SKM-1 (cell line): ENCODE data around the gene TMEM117.
"Not testable (repeated sequence)": the region's sequence is repeated elsewhere in the genome, so short reads cannot be mapped to it uniquely, and the experiment has no call there.

Experiments used
- DNase-seq: peaks from one replicate; lab custom pipeline; 2025; ENCODE audit not compliant: unreplicated experiment; lab: John Stamatoyannopoulos, UW

The TMEM117 gene

DNA sequence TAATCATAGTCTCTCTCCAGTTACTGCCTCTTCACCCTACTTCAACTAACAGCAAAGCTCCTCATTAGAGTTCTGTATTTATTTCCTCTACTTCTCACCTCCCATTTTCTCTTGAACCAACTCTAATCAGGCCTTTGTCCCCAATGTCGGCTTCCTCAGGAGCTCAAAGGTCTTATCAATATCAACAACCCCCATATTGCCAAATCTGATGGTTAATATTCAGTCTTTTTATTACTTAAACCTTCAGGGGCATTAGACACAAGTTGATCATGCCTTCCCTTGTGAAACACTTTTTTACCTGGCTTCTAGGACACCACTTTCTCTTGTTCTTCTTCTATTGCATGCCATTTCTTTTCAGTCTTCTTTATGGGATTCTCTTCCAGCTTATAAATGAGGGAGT is 531.3 kb downstream of the TMEM117 start:
- no peak for DNase-seq

DNA sequence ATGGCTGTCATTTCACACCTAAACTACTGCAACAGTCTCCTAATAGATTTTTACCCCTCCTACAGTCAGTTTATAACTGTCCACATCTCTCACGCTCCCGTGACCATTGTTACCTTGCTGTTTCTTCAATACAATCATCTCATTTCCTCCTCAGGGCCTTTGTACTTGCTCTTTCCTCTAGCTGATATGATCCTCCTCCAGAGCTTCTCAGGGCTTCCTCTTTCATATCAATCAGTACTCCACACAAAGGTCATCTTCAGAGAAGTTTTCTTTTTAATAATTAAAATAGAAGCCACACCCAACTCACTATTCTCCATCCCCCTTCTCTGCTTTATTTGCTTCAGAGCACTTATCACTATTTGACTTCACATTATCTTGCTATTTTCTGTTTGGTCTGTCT is 532.0 kb downstream of the TMEM117 start:
- no peak for DNase-seq

DNA sequence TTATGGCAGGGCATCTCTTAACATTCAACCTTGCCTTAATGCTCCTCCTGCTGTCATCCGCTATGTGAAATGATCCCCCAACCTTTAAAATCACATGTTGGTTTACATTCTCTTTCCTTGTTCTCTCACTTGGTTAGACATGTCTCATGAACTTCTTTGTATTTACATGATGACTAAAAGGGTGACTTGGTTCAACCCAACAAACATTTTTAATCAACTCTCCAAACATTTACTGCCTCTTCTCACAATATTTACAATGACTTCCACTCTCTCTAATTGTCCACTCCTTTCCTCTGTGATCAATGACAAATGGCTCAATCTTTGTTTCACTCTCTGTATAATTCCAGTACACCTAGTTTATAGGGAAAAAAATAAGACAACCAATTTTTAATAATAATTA is 534.1 kb downstream of the TMEM117 start:
- no peak for DNase-seq

DNA sequence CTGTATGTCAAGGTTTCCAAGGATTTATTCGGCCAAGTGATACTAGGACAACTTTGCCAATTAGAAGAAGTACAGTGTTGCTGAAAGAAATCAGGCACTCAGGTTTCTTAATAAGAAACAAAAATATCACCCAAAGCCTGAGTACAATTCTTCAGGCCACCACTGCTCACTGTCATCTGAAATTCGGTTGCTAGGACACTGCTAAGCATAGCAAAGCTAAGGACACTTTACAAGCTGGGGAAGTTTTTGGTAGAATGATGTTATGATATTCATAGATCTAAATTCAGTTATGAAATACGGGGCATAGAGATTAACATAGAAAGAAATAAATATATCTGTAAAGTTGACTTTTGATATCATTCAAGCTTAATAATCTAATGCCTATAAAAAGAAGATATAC is 535.1 kb downstream of the TMEM117 start:
- no peak for DNase-seq

DNA sequence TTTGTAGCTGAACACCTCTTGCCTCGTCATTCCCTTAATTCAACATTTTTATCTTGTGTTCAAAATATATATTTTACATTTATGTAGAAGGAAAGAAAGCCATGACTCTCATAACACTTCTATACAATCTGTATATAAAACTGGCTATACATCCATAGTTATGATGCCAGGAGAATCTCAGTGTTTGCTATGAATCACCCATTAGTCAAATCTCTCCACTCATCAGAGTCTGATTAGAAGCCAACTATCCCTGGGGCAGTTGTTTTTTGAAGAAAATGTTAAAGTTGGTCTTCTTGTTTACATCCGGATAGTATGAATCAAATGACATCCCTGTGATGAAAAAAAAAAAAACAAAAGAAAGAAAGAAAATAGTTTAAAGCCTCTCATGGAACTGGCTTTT is 536.4 kb downstream of the TMEM117 start:
- no peak for DNase-seq

DNA sequence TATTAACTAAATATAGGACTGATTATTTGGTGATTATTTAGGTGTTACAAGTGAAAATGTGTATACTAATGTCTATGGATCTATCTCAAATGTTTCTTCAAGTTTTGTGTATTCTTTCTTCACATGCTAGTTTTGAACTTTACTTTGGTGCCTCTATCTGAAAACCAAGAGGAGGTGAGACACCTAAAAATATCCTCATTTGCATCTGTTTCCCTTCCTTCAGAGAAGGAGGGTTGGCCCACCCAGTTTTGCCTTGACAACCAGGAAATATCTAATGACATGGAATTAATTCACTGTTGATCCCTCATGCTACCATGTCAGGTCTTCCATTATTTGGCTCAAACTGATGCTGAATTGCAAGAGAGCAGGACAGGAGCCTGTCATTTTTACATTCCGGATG is 539.8 kb downstream of the TMEM117 start:
- DNase-seq = no peak

DNA sequence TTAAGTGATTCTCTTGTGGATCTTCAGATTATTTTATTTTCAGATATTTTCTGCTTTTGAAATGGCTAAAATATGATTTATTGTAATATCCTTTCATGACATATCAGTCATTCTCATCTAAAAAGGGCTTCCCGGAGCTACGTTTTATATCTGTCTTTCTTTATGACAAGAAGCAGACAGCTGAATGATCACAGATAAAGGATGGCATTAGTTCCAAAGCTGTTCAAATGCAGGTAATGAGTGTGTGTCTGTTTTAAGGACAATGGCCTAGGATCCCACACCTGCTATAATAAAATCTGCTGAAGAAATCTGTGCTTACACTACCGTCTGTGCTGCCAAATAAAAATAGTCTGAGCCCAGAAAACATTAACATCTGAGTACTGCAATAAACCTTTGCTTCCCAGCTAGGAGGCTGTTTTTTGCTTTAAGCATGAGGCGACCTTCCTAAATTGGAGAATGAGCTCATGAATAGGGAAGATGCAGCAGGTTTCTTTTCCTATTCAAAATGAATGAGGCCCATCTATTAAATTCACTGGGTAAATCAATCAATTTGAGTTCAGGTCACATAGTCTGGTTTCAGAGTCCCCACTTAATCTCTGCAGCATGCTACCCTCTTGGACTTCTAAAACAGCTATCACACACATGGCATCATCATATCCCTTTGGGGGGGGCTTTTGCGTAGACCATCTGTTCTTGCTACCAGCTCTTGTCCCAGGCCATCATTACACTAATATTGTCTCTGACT is 541.7 kb downstream of the TMEM117 start:
- no peak for DNase-seq

DNA sequence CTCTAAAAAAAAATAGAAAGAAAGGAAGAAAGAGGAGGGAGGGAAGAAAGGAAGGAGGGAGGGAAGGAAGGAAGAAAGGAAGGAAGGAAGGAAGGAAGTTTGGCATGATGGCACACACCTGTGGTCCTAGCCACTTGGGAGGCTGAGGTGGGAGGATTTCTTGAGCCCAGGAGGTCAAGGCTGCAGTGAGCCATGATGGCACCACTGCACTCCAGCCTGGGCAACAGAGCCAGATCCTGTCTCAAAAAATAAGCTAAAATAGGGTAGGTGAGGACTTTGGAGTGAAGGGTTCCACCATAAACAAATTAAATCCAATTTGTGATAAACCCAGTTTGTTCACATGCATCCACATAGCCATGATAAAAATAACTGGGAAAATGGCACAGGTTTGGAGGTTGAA is 543.2 kb downstream of the TMEM117 start:
- DNase-seq = not testable (repeated sequence)

DNA sequence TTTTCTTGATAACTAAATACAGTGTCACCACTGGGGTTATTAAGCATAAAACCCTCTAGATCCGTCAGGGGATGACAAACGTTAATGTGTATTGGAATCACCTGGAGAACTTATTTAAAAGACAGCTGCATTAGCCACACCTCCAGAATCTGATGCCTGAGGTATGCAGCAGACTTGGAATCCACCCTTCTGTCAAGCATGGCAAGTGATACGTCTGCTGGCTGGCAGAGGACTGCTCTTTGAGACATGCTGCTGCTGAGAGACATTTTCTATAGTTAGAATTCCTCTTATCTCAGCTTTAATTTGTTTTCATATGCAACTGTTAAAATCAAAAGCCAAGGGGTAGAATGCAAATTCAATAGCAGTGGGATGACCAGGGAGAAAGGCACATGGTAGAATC is 544.0 kb downstream of the TMEM117 start:
- no peak for DNase-seq

DNA sequence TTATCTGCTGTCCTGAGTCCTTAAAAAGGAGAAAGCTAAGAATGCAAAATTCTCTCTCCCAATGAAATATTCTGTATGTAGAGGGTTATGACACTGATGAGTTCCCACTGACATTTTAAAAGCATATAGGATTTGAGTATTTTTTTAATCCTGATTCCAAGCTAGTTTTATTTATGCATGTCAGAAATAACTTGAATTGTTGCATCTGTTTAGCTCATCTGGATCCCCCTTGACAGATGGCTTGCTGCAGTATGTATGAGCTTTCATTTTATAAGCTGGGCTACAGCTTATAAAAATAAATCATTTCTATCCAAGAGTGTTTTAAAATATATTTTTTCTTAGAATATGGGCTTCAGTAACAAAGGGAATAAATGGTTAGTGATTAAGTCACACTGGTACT is 545.0 kb downstream of the TMEM117 start:
- no peak for DNase-seq

DNA sequence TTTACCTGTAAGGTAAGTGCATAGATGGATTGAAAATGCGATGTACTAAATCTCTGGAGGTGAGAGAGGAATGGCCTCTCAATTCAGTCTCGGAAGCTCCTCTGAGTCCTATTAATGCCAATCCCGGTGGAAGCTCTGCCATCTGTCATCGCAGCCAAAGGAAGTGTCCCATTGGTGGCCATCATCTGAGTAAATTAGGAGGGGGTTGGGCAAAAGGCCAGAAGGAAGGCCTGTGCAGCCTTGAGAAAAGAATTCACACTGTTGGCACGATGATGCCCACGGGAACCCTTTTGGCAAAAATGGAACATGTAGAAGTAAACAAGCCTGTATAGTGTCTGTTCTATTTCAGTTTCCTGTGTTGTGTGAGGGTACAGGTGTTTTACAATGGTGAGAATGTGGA is 545.5 kb downstream of the TMEM117 start:
- DNase-seq = no peak

DNA sequence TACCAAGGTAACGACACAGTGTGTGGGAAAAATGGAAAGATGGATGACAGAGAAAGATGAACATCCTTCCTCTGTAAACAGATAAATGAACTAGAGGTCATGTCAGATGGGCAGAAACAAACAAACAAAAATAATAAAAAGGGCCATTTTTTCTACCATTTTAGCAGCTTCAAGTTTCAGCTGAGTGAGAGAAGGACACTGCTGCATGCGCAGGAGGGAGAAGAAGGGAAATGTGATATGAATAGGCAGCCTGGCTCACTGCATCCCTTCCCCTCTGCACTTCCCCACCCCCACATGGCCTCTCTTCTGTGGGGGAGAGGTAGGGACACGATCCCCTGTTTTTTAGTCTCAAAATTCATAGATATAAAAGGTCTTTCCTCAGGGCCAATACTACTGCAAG is 548.3 kb downstream of the TMEM117 start:
- DNase-seq = no peak

DNA sequence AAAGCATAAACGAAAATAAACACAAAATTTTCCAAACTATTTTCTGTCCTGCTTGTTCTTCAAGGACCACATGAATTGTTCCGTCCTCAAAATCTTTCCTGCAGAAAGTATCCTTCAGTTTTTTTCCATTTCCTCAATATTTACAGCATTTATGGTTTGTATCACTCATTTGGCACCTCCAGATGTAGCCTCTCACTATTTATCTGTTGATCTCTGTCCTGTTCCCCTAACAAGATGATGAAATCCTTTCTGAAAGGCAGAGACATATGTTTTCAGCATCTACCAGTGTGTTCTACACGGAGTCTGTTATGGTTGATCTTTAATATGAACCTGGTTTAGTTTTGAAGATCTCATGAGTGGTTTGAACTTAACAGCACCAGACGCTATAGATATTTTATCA is 550.1 kb downstream of the TMEM117 start:
- DNase-seq = no peak

DNA sequence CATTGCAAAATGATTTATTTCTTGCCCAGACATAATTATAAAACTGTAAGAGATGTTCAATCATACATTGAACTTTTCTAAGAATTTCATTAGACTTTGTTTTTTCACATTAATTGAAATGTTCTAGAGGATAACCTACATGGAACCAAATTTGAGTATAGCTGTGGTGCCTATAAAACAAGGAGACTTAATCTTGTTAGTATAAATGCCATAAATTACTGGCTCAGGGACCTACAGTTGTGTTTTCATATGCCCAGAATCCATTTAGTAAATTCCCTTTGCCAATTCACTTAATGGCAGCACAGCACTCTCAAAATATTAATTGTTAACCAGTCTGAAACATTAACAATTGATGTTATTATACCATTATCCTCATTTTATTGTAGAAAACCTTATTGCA is 551.7 kb downstream of the TMEM117 start:
- no peak for DNase-seq

DNA sequence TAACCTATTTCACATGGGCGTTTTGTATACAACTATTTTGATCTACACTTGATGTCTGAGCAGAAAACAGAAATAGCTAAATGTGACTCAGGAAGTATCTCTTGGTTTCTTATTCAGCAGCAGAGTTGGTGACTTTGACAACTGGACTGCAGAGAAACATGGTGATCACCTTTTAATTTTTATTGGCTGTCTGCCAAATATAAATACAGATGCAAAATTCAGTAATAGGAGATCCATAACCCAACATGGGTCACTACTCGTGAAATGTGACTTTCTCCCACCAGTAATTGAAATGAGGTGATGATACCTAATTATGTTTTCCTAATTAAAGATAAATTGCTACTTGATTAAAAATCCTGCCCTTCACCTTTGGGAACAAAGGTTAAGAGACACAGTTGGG is 553.2 kb downstream of the TMEM117 start:
- no peak for DNase-seq

DNA sequence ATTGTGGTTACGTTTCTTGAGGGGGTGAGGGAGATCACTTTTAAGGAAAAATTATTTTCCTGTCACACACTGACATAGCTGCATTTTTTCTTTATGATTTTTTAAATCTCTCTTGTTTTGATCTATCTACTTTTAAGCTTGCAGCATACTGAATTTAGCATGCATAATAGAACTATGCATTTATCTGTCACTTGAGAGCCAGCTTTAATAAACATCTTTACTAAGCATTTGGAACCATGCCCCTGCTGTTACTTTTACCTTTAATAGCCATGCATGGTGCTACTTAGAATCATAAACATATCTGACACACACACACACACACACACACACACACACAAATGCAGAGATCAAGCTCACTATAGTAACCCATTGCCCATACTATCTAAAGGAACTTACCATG is 554.0 kb downstream of the TMEM117 start:
- no peak for DNase-seq

DNA sequence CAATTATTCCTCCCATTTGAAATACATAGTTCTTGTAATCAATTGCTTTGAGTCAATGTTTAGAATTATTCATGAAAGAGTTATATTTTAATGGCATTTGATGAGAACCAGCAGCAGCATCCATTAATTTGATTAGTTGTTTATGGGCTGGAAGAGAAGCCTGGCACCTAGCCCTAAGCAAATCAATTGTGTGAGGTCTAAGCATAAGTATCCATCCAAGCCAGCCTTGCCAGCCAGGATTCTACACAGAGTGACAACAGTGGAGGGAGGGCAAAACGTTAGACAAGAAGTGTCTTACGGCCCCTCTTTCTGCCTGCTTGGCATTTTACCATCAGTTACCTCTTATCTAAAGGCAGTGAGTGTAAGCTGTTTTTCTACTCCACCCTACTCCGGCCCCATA is 561.8 kb downstream of the TMEM117 start:
- no peak for DNase-seq

DNA sequence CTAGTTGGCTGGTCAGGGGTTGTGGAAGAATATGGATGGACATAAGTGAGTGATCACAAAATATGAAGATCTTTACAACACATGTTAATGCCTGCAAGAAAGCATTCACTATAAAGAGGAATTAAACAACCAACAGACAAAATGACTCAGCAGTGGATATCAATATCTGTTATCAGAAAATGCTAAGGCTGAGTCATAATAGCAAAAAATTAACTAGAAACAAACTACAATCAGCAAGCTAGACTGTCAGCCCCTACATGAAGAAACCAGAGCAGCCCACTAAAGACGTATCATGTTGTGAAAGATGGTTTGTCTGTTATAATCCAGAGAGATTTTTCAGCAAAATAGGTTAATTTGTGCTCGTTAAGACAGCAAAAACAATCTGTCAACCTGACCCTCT is 567.3 kb downstream of the TMEM117 start:
- DNase-seq = no peak

DNA sequence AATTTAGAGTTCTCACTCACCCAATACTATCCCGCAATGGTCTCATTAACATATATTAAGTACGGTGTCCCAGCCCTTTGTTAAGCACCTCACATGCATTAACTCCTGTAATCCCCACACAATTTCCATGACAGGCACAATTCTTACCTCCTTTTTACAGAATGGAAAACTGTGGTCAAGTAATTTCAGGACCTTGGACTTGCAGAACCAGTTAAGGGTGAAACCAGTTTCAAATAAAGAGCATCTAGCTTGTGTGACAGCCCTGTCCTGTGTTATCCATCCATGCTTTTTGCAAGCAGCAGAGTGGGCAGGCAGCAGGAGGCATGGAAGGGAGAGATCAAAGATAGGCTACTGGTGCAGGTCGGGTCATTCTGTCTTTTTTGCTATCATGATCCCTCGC is 569.4 kb downstream of the TMEM117 start:
- no peak for DNase-seq

DNA sequence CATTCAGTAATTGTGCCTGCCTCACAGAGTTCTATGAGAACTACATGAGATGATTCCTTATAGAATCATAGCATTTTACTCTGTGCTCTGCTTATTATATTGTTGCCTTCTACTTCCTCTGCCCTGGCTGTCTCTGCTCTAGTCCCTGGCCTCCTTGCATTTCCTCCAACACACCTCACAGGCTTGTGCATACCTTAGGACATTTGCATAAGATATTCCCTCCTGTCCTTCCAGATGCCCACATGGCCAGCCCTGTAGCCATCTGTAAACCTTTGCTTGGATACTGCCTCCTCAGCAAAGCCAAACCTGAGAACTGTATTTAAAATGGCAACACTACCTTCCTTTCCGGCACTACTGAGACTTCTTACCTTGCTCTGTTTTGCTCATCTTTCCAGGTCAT is 586.7 kb downstream of the TMEM117 start:
- no peak for DNase-seq

DNA sequence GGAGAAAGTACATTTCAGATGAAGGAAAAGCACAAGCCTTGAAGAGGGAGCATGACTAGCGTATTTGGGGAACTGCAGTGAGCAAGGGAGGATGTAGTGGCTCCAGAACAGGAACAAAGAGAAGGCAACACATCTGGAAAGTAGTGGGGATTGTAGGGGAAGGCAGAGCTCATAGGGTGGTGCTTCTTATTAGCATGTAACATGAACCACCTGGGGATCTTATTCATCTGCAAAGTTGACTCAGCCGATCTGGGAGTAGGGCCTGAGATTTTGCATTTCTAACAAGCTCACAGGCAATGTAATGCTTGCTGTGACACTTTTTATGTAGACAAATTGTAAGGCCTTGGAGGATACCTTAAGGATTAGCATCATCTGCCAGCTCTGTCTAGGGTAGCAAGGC is 592.9 kb downstream of the TMEM117 start:
- no peak for DNase-seq

DNA sequence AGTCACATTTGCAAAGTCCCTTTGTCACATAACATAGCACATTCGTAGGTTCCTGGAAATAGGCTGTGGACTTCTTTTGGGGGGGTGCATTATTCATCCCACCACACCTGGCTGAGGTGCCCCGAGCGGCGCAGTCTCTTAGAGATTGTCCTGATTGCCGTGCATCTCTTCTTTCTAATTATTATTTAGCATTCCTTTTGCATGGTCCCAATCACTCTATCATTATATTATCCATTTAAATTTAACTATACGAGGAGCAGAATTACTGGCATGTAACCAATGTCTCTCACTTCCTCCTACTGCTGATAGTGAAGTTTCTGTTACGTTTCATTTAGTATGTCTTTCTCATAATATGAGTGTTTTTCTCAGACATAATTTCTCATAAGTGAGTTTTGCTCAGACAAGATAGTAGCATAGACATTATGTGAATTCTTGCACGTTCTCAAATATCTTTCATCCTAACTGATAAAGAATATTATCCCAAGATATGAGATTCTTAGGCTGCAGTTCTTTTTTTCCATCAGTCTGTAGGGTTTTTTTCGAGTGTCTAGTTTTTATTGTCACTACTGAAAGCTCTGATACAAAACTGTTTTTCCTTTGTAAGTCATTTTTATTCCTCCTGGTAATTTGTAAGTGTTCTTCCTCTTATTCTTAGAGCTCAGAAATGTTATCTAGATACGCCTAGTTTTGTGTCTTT is 595.9 kb downstream of the TMEM117 start:
- DNase-seq = no peak

DNA sequence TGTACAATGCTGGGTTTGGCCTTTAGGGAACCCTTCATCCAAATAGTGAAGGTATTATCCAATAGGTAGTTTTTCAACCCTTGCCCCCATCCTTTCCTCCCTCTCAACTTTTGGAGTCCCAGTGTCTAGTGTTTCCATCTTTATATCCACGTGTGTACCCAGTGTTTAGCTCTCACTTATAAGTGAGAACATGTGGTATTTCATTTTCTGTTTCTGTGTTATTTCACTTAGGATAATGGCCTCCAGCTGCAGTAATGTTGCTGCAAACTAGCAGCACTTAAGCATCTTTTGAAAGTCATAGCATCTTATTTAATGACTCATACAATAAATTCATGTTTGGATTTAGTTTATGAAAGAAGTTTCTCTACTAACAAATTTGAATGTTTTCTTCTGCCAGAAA is 597.8 kb downstream of the TMEM117 start:
- no peak for DNase-seq
